Measurements from ENCODE around the gene TRPM2.

TRPM2 gene

DNA sequence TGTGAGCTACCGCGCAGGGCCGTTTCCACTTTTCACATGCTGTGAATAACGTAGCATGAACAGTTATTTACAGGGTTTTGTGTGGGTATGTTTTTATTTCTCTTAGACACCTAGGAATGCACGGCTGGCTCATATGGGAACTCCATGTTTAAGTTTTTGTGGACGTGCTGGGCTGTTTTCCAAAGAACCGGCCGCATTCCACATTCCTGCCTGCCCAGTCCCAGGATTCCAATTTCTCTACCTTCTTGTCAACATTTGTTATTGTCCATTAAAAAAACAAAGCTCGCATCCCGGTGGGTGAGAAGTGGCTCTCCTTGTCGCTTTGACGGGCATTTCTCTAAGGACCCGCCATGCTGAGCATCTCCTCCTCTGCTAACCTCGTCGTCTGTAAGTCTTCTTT, 54.8 kb downstream of the TRPM2 start:
- Histone ChIP-seq H3K27me3 (ENCODE audit: control insufficient read depth, insufficient read depth, low read length) (no peaks in the 10 kb centered on the region), H3K4me1 (no peaks in the 10 kb centered on the region), H3K27ac (no peak overlapping the region), H3K9me3 (ENCODE audit: control insufficient read depth, low read length) (no peaks in the 10 kb centered on the region), H3K79me2 (no peaks in the 10 kb centered on the region), H3K4me2 (ENCODE audit: low read length) (no peak overlapping the region), H3K9ac (no peak overlapping the region), H3K4me3 (ENCODE audit: low read depth, low read length) (no peak overlapping the region), H3K36me3 (ENCODE audit: control insufficient read depth, insufficient read depth, low read length) (no peaks in the 10 kb centered on the region), H2AFZ (no peak overlapping the region)
- TF ChIP-seq, protein P1, sequence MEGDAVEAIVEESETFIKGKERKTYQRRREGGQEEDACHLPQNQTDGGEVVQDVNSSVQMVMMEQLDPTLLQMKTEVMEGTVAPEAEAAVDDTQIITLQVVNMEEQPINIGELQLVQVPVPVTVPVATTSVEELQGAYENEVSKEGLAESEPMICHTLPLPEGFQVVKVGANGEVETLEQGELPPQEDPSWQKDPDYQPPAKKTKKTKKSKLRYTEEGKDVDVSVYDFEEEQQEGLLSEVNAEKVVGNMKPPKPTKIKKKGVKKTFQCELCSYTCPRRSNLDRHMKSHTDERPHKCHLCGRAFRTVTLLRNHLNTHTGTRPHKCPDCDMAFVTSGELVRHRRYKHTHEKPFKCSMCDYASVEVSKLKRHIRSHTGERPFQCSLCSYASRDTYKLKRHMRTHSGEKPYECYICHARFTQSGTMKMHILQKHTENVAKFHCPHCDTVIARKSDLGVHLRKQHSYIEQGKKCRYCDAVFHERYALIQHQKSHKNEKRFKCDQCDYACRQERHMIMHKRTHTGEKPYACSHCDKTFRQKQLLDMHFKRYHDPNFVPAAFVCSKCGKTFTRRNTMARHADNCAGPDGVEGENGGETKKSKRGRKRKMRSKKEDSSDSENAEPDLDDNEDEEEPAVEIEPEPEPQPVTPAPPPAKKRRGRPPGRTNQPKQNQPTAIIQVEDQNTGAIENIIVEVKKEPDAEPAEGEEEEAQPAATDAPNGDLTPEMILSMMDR (IDR thresholded peaks at IDR 0.05) = no peak

DNA sequence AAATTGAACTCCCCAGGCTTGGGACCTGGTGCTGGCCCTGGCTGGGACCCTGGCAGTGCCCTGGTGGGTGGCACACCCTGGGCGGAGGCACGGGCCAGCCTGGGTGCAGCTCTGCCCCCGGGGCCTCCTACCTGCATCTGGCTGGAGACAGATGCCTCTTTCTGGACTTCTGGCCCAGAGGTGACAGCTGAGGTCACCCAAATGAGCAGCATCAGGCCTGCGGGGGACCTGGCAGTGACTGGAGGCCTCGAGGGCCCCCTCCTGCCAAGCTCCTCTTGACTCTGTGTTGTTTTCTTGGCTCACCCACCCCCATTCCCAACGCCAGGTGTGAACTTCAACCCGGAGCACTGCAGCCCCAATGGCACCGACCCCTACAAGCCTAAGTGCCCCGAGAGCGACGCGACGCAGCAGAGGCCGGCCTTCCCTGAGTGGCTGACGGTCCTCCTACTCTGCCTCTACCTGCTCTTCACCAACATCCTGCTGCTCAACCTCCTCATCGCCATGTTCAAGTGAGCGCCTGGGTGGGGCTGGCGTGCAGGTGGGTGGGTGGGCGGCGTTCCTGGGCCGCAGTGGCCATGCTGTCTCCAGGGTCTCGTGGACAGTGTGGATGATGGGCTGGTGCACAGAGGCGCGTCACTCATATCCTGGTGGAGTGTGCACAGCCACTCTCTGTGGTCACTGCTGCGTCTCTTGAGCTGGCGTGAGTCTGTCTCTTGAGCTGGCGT, 60.3 kb downstream of the TRPM2 start:
- no peaks in the 10 kb centered on the region for H3K36me3 ChIP-seq (ENCODE audit: control insufficient read depth, insufficient read depth, low read length)
- H3K79me2 ChIP-seq = no peaks in the 10 kb centered on the region
- no peaks in the 10 kb centered on the region for H3K27me3 ChIP-seq (ENCODE audit: control insufficient read depth, insufficient read depth, low read length)
- H3K9me3 ChIP-seq (ENCODE audit: control insufficient read depth, low read length) = no peaks in the 10 kb centered on the region
- H3K4me2 ChIP-seq (ENCODE audit: low read length) = no peak overlapping the region
- H3K27ac ChIP-seq = no peak overlapping the region
- TF ChIP-seq, protein P1 (IDR thresholded peaks at IDR 0.05) = no peak
- no peak overlapping the region for H3K9ac ChIP-seq
- no peak overlapping the region for H3K4me3 ChIP-seq (ENCODE audit: low read depth, low read length)
- H2AFZ ChIP-seq = no peak overlapping the region
- H3K4me1 ChIP-seq = no peaks in the 10 kb centered on the region

DNA sequence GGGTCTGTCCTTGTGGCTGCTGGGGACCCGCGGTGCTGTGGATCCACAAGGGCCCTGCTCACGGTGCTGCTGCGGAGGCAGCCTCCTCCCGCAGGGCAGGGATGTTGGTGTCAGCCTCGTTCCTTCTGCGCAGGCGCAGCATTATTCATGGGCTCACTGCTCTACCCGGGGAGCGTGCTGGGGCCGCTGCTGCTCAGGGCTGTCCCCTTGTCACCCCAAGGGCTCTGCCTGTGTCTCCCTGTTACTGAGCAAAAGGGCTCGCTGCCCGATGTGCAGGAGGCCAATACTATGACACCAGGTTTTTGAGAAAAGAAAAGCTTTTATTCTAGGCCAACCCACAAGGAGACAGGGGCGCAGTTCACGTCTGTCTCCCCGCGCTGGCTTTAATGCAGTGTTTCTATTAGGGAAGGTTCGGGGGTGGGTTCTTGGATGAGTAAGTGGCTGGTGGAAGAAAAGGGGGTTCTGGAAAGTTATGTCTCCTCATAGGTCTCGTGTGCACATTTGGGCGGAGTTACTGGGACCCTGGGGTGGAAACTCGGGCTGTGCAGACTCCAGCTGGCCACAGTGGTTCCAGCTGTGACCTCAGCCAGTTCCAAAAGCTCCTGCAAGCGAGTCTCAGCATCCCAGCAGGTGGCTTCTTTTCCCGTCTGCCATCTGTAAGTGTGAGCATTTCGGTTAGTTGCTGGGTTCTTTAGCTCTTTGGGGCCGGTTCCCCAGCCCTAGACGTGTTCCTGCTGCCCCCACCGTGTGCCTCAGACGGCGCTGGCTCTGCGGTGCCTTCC, 61.1 kb downstream of the TRPM2 start:
- Histone ChIP-seq H2AFZ (no peak overlapping the region), H3K4me1 (no peaks in the 10 kb centered on the region), H3K27me3 (ENCODE audit: control insufficient read depth, insufficient read depth, low read length) (no peaks in the 10 kb centered on the region), H3K4me3 (ENCODE audit: low read depth, low read length) (no peak overlapping the region), H3K9ac (no peak overlapping the region), H3K4me2 (ENCODE audit: low read length) (no peak overlapping the region), H3K36me3 (ENCODE audit: control insufficient read depth, insufficient read depth, low read length) (no peaks in the 10 kb centered on the region), H3K27ac (no peak overlapping the region), H3K9me3 (ENCODE audit: control insufficient read depth, low read length) (no peaks in the 10 kb centered on the region), H3K79me2 (no peaks in the 10 kb centered on the region)
- TF ChIP-seq, protein P1 (IDR thresholded peaks at IDR 0.05) = no peak

DNA sequence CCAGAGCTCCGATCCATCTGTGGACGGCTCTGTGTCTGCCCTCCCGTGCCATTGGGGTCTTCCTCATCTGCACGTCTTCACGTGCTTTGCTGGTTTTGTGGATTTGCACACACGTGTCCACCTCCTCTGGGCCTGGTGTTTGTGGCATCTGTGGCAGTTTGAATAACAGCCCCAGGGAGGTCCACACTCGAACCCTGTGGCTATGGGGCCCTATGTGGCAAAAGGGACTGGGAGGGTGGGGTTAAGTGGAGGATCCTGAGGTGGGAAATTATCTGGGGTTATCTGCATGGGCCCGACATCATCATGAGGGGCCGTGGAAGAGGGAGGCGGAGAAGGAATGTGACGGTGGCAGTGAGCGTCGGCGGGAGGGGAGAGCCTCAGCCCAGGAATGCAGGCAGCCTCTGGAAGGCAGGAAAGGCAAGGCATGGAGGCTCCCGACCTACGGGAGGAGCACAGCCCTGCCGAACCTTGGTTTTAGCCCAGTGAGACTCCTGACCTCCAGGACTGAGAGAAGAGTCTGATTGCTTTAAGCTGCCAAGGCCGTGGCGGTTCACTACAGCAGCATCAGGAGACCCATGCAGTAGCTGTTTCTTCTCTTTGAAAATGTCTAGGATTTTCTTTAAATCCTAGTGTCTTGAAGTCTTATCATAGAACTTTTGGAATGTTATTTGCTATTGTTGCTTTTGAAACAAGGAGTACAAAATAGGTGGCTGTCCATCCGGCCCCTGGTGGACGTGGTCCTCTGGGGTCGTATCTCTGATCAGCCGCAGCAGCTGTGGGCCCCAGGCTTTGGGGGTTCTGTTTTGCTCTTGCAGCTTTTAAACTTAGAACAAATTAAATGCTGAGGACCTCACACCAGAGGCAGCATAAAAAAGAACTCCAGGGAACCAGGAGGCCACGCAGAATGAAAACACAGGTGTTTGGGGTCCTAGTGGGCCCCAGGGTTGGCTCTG, 61.9 kb downstream of the TRPM2 start:
- H2AFZ ChIP-seq = no peak overlapping the region
- TF ChIP-seq, protein P1 (IDR thresholded peaks at IDR 0.05) = no peak
- no peaks in the 10 kb centered on the region for H3K36me3 ChIP-seq (ENCODE audit: control insufficient read depth, insufficient read depth, low read length)
- no peaks in the 10 kb centered on the region for H3K4me1 ChIP-seq
- no peak overlapping the region for H3K4me2 ChIP-seq (ENCODE audit: low read length)
- no peak overlapping the region for H3K27ac ChIP-seq
- no peak overlapping the region for H3K4me3 ChIP-seq (ENCODE audit: low read depth, low read length)
- H3K9ac ChIP-seq = no peak overlapping the region
- H3K27me3 ChIP-seq (ENCODE audit: control insufficient read depth, insufficient read depth, low read length) = no peaks in the 10 kb centered on the region
- H3K79me2 ChIP-seq = no peaks in the 10 kb centered on the region
- no peaks in the 10 kb centered on the region for H3K9me3 ChIP-seq (ENCODE audit: control insufficient read depth, low read length)
